Spleen (tissue), 11 donors: Measurements from ENCODE around the gene ZC3H6. TPM values are rescaled to one million over a fixed set of nuclear protein-coding genes. Genes with fewer than 3 reads are reported as not detected.

Experiments used
- DNase-seq: peaks from one replicate; pipeline ENCODE4 v3.0.0-alpha.2; 2020
- H3K27ac ChIP-seq, 8 donors: fragments of 200-600 bp; sonication (generic) in 7 of 8; 1 replicate in 4 of 8; 2 replicates in 4 of 8; pipeline versions ENCODE4 v1.5.0 to v1.8.0; 2016 to 2021; ENCODE audit warnings: inconsistent platforms in 4 of 8, mild to moderate bottlenecking in 4 of 8, moderate library complexity in 1 of 8
- H3K27me3 ChIP-seq, 7 donors: fragments of 200-600 bp; sonication (generic) in 6 of 7; replicated peaks in 1 of 7; 1 replicate in 4 of 7; 2 replicates in 3 of 7; pipeline versions ENCODE4 v1.5.0 to v1.8.0; 2016 to 2021; ENCODE audit warnings: inconsistent platforms in 3 of 7, mild to moderate bottlenecking in 1 of 7
- H3K36me3 ChIP-seq, 6 donors: fragments of 200-600 bp; sonication (generic) in 5 of 6; 1 replicate in 4 of 6; 2 replicates in 2 of 6; pipeline versions ENCODE4 v1.5.0 to v1.8.0; 2016 to 2021; ENCODE audit warnings: inconsistent platforms in 2 of 6
- H3K4me1 ChIP-seq, 6 donors: fragments of 200-600 bp; sonication (generic) in 5 of 6; 1 replicate in 3 of 6; 2 replicates in 3 of 6; pipeline versions ENCODE4 v1.5.0 to v1.8.0; 2016 to 2021; ENCODE audit warnings: inconsistent platforms in 3 of 6
- H3K4me3 ChIP-seq, 8 donors: fragments of 200-600 bp; sonication (generic) in 7 of 8; 1 replicate in 4 of 8; 2 replicates in 4 of 8; pipeline versions ENCODE4 v1.5.0 to v1.8.0; 2016 to 2021; ENCODE audit warnings: inconsistent platforms in 4 of 8, mild to moderate bottlenecking in 4 of 8, moderate library complexity in 2 of 8
- H3K9me3 ChIP-seq, 8 donors: fragments of 200-600 bp; sonication (generic) in 7 of 8; 1 replicate in 4 of 8; 2 replicates in 4 of 8; pipeline versions ENCODE4 v1.5.0 to v1.8.0; 2016 to 2021; ENCODE audit warnings: inconsistent platforms in 4 of 8
- POLR2A ChIP-seq, 3 donors: fragments of 450-650 bp; IDR thresholded peaks; one replicate each; pipeline ENCODE4 v1.5.1; 2017; ENCODE audit warnings: antibody characterized with exemption in 3 of 3, mild to moderate bottlenecking in 1 of 3
- POLR2AphosphoS5 ChIP-seq, 3 donors: sonication (generic); formaldehyde crosslinking; IDR thresholded peaks; one replicate each; pipeline ENCODE4 v1.5.1; 2017; ENCODE audit warnings: antibody characterized with exemption in 3 of 3
- WGBS, 5 donors: extraction: QIAGEN DNeasy Blood & Tissue Kit in 3 of 5; methylation state at CpG; one replicate each; pipeline versions ENCODE4 v1.1.5 to v1.1.7; 2013 to 2018; 5-methylcytosine and 5-hydroxymethylcytosine counted together
- intact Hi-C: fragments of 100-400 bp; cut with DNase I; formaldehyde crosslinking; loops from one replicate; pipeline ENCODE4 v1.15.0; 2023; ENCODE audit warnings: low total_unique reads
- polyA plus RNA-seq, 3 donors: library from polyadenylated mRNA; stranded (reverse); fragments of 200-250 nt; gene quantifications; one replicate each; pipeline ENCODE4 v1.2.1, GENCODE V29; 2013
- total RNA-seq, 7 donors: library from RNA; depleted of rRNA in 3 of 7; stranded (reverse); fragments of >200 nt in 3 of 7; fragmentation: NEBNext Ultra II Directional in 4 of 7; extraction: Animal tissue kit (Norgen Biotek cat#: 25700) in 4 of 7; gene quantifications; one replicate each; pipeline versions ENCODE4 v1.1.0 to v1.2.1, GENCODE V29; 2016 to 2021
- TF ChIP-seq, protein P1 (sequence below), 11 experiments: fragments of 200-600 bp in 7 of 11; fragments of 450-650 bp in 4 of 11; sonication (generic) in 4 of 11; IDR thresholded peaks in 8 of 11; conservative IDR thresholded peaks in 3 of 11; 1 replicate in 7 of 11; 2 replicates in 4 of 11; pipeline versions ENCODE4 v1.4.0 to v1.8.0; 2016 to 2021; ENCODE audit warnings: antibody characterized with exemption in 11 of 11, inconsistent platforms in 4 of 11, mild to moderate bottlenecking in 1 of 11
- donor health status: healthy with polysubstance abuse.
- donor health status: DM: no; HTN: no; CAD: no; lungs with moderate emphysema.
- donor health status: DM: no; HTN: no; CAD: no.
- donor health status: Bipolar disorder and iron deficiency.
- donor health status: healthy.
- donor health status: DM: no; HTN: no; CAD: no.
- donor health status: DM: yes; HTN: yes; CAD: no.

The ZC3H6 gene
- total and polyA plus RNA-seq, 10 donors = 1.9 to 28.9 (median 14.7) TPM

DNA sequence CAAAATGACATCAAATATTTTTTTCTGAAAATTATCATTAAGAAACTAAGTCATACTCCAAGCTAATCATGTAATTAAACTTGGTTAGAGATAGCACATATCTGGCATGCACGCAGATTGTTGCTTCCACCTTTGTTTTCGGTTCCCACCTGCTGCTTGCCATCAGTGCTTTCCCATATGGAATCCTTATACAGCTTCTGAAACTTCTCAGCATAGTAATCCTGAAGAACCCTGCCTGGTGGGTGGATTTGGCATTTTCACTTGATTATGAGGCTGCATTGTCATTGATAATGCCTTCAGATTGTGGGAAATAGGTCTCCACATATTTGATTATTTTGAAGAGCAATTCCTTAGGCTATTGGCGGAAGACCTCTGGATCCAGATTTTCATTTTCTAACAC lies 47.5 kb downstream of the ZC3H6 start:
- no peaks in the 10 kb centered on the region for H3K27me3 ChIP-seq
- no peaks in the 10 kb centered on the region for H3K9me3 ChIP-seq
- 95 to 99% (median 97%) methylated on average over 3 of the region's 3 CpGs for WGBS, 5 donors
- no peak overlapping the region for H3K27ac ChIP-seq
- intact Hi-C loops = no loop called here
- no peak for DNase-seq
- peaks cover 0 to 75% (median 19%) of the 10 kb centered on the region in 6 donors for H3K36me3 ChIP-seq
- H3K4me1 ChIP-seq = no peaks in the 10 kb centered on the region
- no peak overlapping the region for H3K4me3 ChIP-seq
- TF ChIP-seq POLR2A (IDR thresholded peaks at IDR 0.05) (no peak), POLR2AphosphoS5 (IDR thresholded peaks at IDR 0.05) (no peak)
- TF ChIP-seq, protein P1, sequence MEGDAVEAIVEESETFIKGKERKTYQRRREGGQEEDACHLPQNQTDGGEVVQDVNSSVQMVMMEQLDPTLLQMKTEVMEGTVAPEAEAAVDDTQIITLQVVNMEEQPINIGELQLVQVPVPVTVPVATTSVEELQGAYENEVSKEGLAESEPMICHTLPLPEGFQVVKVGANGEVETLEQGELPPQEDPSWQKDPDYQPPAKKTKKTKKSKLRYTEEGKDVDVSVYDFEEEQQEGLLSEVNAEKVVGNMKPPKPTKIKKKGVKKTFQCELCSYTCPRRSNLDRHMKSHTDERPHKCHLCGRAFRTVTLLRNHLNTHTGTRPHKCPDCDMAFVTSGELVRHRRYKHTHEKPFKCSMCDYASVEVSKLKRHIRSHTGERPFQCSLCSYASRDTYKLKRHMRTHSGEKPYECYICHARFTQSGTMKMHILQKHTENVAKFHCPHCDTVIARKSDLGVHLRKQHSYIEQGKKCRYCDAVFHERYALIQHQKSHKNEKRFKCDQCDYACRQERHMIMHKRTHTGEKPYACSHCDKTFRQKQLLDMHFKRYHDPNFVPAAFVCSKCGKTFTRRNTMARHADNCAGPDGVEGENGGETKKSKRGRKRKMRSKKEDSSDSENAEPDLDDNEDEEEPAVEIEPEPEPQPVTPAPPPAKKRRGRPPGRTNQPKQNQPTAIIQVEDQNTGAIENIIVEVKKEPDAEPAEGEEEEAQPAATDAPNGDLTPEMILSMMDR (IDR thresholded peaks at IDR 0.05 in 8 of 11, conservative IDR thresholded peaks at IDR 0.05 in 3 of 11) = no peak

DNA sequence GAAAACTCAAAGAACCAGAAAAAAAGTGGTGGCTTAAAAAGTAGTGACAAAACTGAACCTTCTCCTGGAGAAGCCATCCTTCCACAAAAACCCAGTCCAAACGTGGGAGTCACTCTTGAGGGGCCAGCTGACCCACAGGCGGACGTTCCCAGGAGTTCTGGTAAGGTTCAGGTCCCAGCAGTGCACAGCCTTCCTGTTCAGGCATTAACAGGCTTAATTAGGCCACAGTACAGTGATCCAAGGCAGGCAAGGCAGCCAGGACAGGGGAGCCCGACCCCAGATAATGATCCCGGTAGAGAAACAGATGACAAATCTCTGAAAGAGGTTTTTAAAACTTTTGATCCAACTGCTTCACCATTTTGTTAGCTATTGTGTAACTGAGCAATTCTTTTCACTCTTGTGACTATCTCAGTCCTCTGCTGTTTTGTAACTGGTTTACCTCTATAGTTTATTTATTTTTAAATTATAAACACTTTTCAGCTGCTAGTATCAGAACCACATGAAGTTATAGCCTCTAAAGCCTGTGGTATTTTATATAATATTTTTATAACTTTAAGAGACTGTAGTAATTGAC lies 56.8 kb downstream of the ZC3H6 start:
- Histone ChIP-seq H3K27ac (no peak overlapping the region), H3K36me3 (peaks cover 0 to 47% (median 12%) of the 10 kb centered on the region in 6 donors), H3K9me3 (no peaks in the 10 kb centered on the region), H3K27me3 (no peaks in the 10 kb centered on the region), H3K4me3 (no peak overlapping the region), H3K4me1 (no peaks in the 10 kb centered on the region)
- no peak for TF ChIP-seq POLR2AphosphoS5 (IDR thresholded peaks at IDR 0.05)
- TF ChIP-seq, protein P1 (IDR thresholded peaks at IDR 0.05 in 8 of 11, conservative IDR thresholded peaks at IDR 0.05 in 3 of 11) = no peak
- no peak for TF ChIP-seq POLR2A (IDR thresholded peaks at IDR 0.05)
- WGBS, 5 donors = 83 to 87% (median 86%) methylated on average over 5 of the region's 5 CpGs
- intact Hi-C loops = no loop called here
- no peak for DNase-seq

DNA sequence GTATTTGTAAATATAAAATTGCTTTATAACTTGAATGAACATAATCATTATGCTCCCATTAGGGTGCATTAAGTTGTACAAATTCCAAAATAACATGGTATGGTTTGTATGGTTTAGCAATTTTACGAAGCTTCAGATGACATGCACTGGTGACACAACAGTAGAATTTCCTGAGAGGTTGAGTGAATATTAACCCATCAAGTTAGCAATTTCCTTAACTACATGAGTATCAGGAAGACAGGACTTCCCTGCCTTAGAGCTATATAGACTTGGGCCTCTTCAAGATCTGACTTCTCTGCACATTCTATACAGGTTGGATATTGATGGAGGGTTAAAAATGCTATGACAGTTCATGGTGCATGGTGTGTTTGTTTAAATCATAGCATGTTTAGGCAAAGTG lies 60.2 kb downstream of the ZC3H6 start:
- Histone ChIP-seq H3K9me3 (no peaks in the 10 kb centered on the region), H3K27me3 (no peaks in the 10 kb centered on the region), H3K4me1 (no peaks in the 10 kb centered on the region), H3K4me3 (no peak overlapping the region), H3K36me3 (peaks cover 0 to 18% (median 8%) of the 10 kb centered on the region in 6 donors), H3K27ac (peak overlapping the region in 3 of 8 donors; percentile 2 to 25 (median 3))
- no peak for DNase-seq
- intact Hi-C loops = no loop called here
- WGBS, 5 donors = 42 to 93% (median 78%) methylated on average over 1 of the region's 1 CpG
- TF ChIP-seq, protein P1 (IDR thresholded peaks at IDR 0.05 in 8 of 11, conservative IDR thresholded peaks at IDR 0.05 in 3 of 11) = no peak
- TF ChIP-seq POLR2A (IDR thresholded peaks at IDR 0.05) (no peak), POLR2AphosphoS5 (IDR thresholded peaks at IDR 0.05) (no peak)

DNA sequence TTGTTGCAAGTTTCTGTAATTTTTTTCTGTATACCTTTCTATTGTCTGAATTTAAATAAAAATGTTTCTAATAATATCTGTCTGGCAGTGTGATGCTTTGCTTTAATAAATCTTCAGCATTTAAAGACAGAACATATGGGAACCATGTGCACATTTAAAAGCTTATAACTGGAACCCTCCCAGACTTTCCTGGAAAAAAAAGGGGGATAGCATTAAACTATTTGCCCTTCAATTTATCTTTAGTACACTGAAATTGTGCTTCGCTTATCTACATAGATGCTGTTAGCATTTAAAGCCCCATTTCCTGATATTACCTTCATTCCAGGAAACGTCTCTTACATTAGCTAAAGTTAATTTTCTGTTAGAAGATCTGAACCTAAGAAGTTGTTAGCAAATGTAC lies 64.6 kb downstream of the ZC3H6 start:
- TF ChIP-seq POLR2AphosphoS5 (IDR thresholded peaks at IDR 0.05) = no peak
- TF ChIP-seq POLR2A (IDR thresholded peaks at IDR 0.05) = no peak
- TF ChIP-seq, protein P1 (IDR thresholded peaks at IDR 0.05 in 8 of 11, conservative IDR thresholded peaks at IDR 0.05 in 3 of 11) = no peak
- no peaks in the 10 kb centered on the region for H3K9me3 ChIP-seq
- no peaks in the 10 kb centered on the region for H3K36me3 ChIP-seq
- H3K27me3 ChIP-seq = no peaks in the 10 kb centered on the region
- H3K4me3 ChIP-seq = no peak overlapping the region
- H3K27ac ChIP-seq = no peak overlapping the region
- no peaks in the 10 kb centered on the region for H3K4me1 ChIP-seq
- WGBS, 5 donors = 50 to 65% (median 57%) methylated on average over 2 of the region's 2 CpGs
- DNase-seq = no peak
- intact Hi-C loops = no loop called here
